CD14-positive monocyte (primary cell): Measurements from ENCODE around the gene ZPR1. TPM values are rescaled to one million over a fixed set of nuclear protein-coding genes. Genes with fewer than 3 reads are reported as not detected.
A peak's percentile ranks its signal among the peaks of the same experiment; 100 is the strongest.

Experiments
- DNase-seq, 3 donors: peaks; one replicate each; pipeline ENCODE4 v3.0.0-alpha.2; 2011 to 2022
- H2AFZ ChIP-seq: 2 replicates; pipeline ENCODE4 v1.6.0; 2012; ENCODE audit warnings: mild to moderate bottlenecking, low read depth, low read length, inconsistent platforms; ENCODE audit not compliant: insufficient read depth, poor library complexity, severe bottlenecking
- H3K27ac ChIP-seq, 2 donors: 1 replicate in 1 of 2; 2 replicates in 1 of 2; pipeline ENCODE4 v1.5.1; 2012 to 2013; ENCODE audit warnings: low read length in 2 of 2, control low read depth in 1 of 2, inconsistent platforms in 1 of 2, low read depth in 1 of 2, mild to moderate bottlenecking in 1 of 2
- H3K27me3 ChIP-seq, 2 donors: one replicate each; pipeline versions ENCODE4 v1.6.0 to v1.6.1; 2011 to 2013; ENCODE audit warnings: low read length in 2 of 2; ENCODE audit not compliant: control insufficient read depth in 2 of 2, insufficient read depth in 2 of 2
- H3K36me3 ChIP-seq, 2 donors: replicated peaks in 1 of 2; 1 replicate in 1 of 2; 2 replicates in 1 of 2; pipeline versions ENCODE4 v1.5.1 to v1.6.1; 2012 to 2013; ENCODE audit warnings: low read length in 2 of 2, control low read depth in 1 of 2, inconsistent platforms in 1 of 2, mild to moderate bottlenecking in 1 of 2; ENCODE audit not compliant: insufficient read depth in 2 of 2, control insufficient read depth in 1 of 2
- H3K4me1 ChIP-seq, 2 donors: 1 replicate in 1 of 2; 2 replicates in 1 of 2; pipeline versions ENCODE4 v1.5.1 to v1.6.1; 2012 to 2013; ENCODE audit warnings: low read length in 2 of 2, control low read depth in 1 of 2, inconsistent platforms in 1 of 2, mild to moderate bottlenecking in 1 of 2, moderate library complexity in 1 of 2; ENCODE audit not compliant: insufficient read depth in 2 of 2, control insufficient read depth in 1 of 2
- H3K4me2 ChIP-seq: replicated peaks from 2 replicates; pipeline ENCODE3; 2012; ENCODE audit warnings: low read length, moderate library complexity, mild to moderate bottlenecking; ENCODE audit not compliant: poor library complexity, severe bottlenecking; ENCODE audit errors: extremely low read depth
- H3K4me3 ChIP-seq, 3 experiments: fragments of 200-600 bp in 1 of 3; sonication (generic) in 1 of 3; replicated peaks in 1 of 3; 1 replicate in 2 of 3; 2 replicates in 1 of 3; pipeline ENCODE4 v1.5.1; 2011 to 2013; ENCODE audit warnings: low read length in 3 of 3, mild to moderate bottlenecking in 3 of 3, control low read depth in 2 of 3, low read depth in 2 of 3, inconsistent platforms in 1 of 3, moderate library complexity in 1 of 3
- H3K79me2 ChIP-seq: 2 replicates; pipeline ENCODE4 v1.6.0; 2012; ENCODE audit warnings: mild to moderate bottlenecking, control low read depth, inconsistent platforms, low read length, moderate library complexity; ENCODE audit not compliant: insufficient read depth
- H3K9ac ChIP-seq: 2 replicates; pipeline ENCODE4 v1.6.0; 2017; ENCODE audit warnings: low read length, mild to moderate bottlenecking; ENCODE audit not compliant: insufficient read depth, poor library complexity, severe bottlenecking
- H3K9me3 ChIP-seq, 2 donors: replicated peaks in 1 of 2; 1 replicate in 1 of 2; 2 replicates in 1 of 2; pipeline versions ENCODE4 v1.5.1 to v1.6.1; 2012 to 2013; ENCODE audit warnings: low read length in 2 of 2, control low read depth in 1 of 2; ENCODE audit not compliant: control insufficient read depth in 1 of 2, insufficient read depth in 1 of 2
- H4K20me1 ChIP-seq: 2 replicates; pipeline ENCODE4 v1.6.0; 2012; ENCODE audit warnings: mild to moderate bottlenecking, low read length, control low read depth, moderate library complexity; ENCODE audit not compliant: insufficient read depth
- H3K27ac Mint-ChIP-seq, 7 donors: one replicate each; pipeline ENCODE4 v1.8.0; 2020; ENCODE audit warnings: mild to moderate bottlenecking in 7 of 7, mixed read lengths in 7 of 7, moderate library complexity in 6 of 7, inconsistent platforms in 2 of 7
- H3K27me3 Mint-ChIP-seq, 3 donors: one replicate each; pipeline ENCODE4 v1.8.0; 2021 to 2022; ENCODE audit warnings: low read depth in 3 of 3, mild to moderate bottlenecking in 3 of 3, mixed read lengths in 3 of 3, moderate library complexity in 3 of 3, inconsistent platforms in 1 of 3
- H3K36me3 Mint-ChIP-seq, 2 donors: one replicate each; pipeline ENCODE4 v1.8.0; 2020; ENCODE audit warnings: mixed read lengths in 2 of 2, inconsistent platforms in 1 of 2, mild to moderate bottlenecking in 1 of 2
- H3K4me1 Mint-ChIP-seq: one replicate; pipeline ENCODE4 v1.8.0; 2020; ENCODE audit warnings: mild to moderate bottlenecking, mixed read lengths
- H3K4me3 Mint-ChIP-seq, 2 donors: one replicate each; pipeline ENCODE4 v1.8.0; 2020; ENCODE audit warnings: mild to moderate bottlenecking in 2 of 2, mixed read lengths in 2 of 2, moderate library complexity in 1 of 2
- H3K9me3 Mint-ChIP-seq, 7 donors: one replicate each; pipeline ENCODE4 v1.8.0; 2020 to 2022; ENCODE audit warnings: mixed read lengths in 7 of 7, mild to moderate bottlenecking in 6 of 7, moderate library complexity in 6 of 7, inconsistent platforms in 2 of 7
- CTCF ChIP-seq: fragments of 200-600 bp; IDR thresholded peaks from one replicate; pipeline ENCODE4 v1.8.0; 2022; ENCODE audit warnings: antibody characterized with exemption, mild to moderate bottlenecking
- WGBS: methylation state at CpG from one replicate; pipeline ENCODE4 v1.1.5; 2013; ENCODE audit warnings: missing lambda C conversion rate; ENCODE audit not compliant: insufficient coverage; 5-methylcytosine and 5-hydroxymethylcytosine counted together
- intact Hi-C, 2 donors: fragments of 100-400 bp; cut with micrococcal nuclease; formaldehyde crosslinking; loops; one replicate each; pipeline versions ENCODE4 v1.15.0 to v1.15.1; 2023
- polyA plus RNA-seq, 3 donors: library from polyadenylated mRNA; depleted of rRNA in 1 of 3; unstranded in 2 of 3; stranded (reverse) in 1 of 3; fragments of 300-500 nt in 2 of 3; fragments of >200 nt in 1 of 3; fragmentation: Illumina TruSeq in 2 of 3; gene quantifications; 1 replicate in 2 of 3; 2 replicates in 1 of 3; pipeline ENCODE4 v1.2.3, GENCODE V29; 2012 to 2021

ZPR1 gene
- polyA plus RNA-seq, 3 donors, result 24.4 to 35.5 (median 35.2) TPM

- no peaks in the 10 kb centered on the region for H3K4me1 ChIP-seq
- H4K20me1 ChIP-seq, result no peaks in the 10 kb centered on the region
- no peak overlapping the region for H2AFZ ChIP-seq
- Mint-ChIP-seq H3K27ac (no peak overlapping the region), H3K27me3 (peaks cover 0 to 6% (median 1%) of the 10 kb centered on the region in 3 donors), H3K36me3 (no peaks in the 10 kb centered on the region), H3K4me3 (no peak overlapping the region), H3K9me3 (peaks cover 0 to 2% (median 0%) of the 10 kb centered on the region in 7 donors), H3K4me1 (no peaks in the 10 kb centered on the region)
- H3K4me3 ChIP-seq, result no peak overlapping the region
- H3K4me2 ChIP-seq, result no peak overlapping the region
- no peaks in the 10 kb centered on the region for H3K27me3 ChIP-seq
- no peaks in the 10 kb centered on the region for H3K9me3 ChIP-seq
- no peak overlapping the region for H3K9ac ChIP-seq
- intact Hi-C loops, result no loop called here
- no peak overlapping the region for H3K27ac ChIP-seq
- WGBS, result no CpG with 5 or more reads among the region's 2 CpGs
- TF ChIP-seq CTCF, result no peak
- no peaks in the 10 kb centered on the region for H3K79me2 ChIP-seq
- no peak for DNase-seq
- no peaks in the 10 kb centered on the region for H3K36me3 ChIP-seq
Measured at GRCh38 chr11:116800610-116801009, 12.8 kb upstream of the ZPR1 start.

DNA sequence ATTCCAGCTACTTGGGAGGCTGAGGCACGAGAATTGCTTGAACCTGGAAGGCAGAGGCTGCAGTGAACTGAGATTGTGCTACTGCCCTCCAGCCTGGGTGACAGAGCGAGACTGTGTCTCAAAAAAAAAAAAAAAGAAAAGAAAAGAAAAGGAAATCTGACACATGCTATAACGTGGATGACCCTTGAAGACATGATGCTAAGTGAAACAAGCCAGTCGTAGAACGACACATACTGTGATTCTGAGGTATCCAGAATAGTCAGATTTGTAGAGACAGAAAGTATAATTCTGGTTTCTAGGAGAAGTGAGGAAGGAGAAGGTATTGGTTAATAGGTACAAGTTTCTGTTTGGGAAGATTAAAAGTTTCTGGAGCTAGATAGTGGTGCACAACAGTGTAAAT lies 10.5 kb upstream of the ZPR1 start:
- peaks cover 0 to 2% (median 0%) of the 10 kb centered on the region in 7 donors for H3K9me3 Mint-ChIP-seq
- H3K27ac ChIP-seq, result no peak overlapping the region
- H3K4me3 ChIP-seq, result no peak overlapping the region
- H3K4me1 ChIP-seq, result no peaks in the 10 kb centered on the region
- intact Hi-C loops, result loop anchor here in 1 of 2 donors (5.0 kb wide), 1 partner anchor 309 kb away; no protein-coding TSS in a partner anchor
- no peak overlapping the region for H3K4me2 ChIP-seq
- no peak for DNase-seq
- WGBS, result 84% methylated on average over 5 of the region's 5 CpGs
- no peaks in the 10 kb centered on the region for H4K20me1 ChIP-seq
- H3K27ac Mint-ChIP-seq, result no peak overlapping the region
- peaks cover 0 to 6% (median 0%) of the 10 kb centered on the region in 3 donors for H3K27me3 Mint-ChIP-seq
- peaks cover 2% of the 10 kb centered on the region for H3K4me1 Mint-ChIP-seq
- no peak overlapping the region for H2AFZ ChIP-seq
- H3K9ac ChIP-seq, result no peak overlapping the region
- no peaks in the 10 kb centered on the region for H3K79me2 ChIP-seq
- H3K4me3 Mint-ChIP-seq, result peak overlapping the region in 1 of 2 donors; percentile 6
- no peaks in the 10 kb centered on the region for H3K36me3 Mint-ChIP-seq
- TF ChIP-seq CTCF, result no peak
- H3K27me3 ChIP-seq, result no peaks in the 10 kb centered on the region
- H3K9me3 ChIP-seq, result no peaks in the 10 kb centered on the region
- no peaks in the 10 kb centered on the region for H3K36me3 ChIP-seq
